HEK293 (cell line): ENCODE data around the gene FADD.

Experiments used
- MZF1 ChIP-seq: fragments of 450-650 bp; formaldehyde crosslinking; IDR thresholded peaks from 2 replicates; pipeline ENCODE4 v1.5.1; 2017; ENCODE audit warnings: missing biosample characterization, missing genetic modification characterization, borderline replicate concordance
- SETDB1 ChIP-seq: IDR thresholded peaks from one replicate; pipeline ENCODE4 v1.6.1; 2017; ENCODE audit warnings: mild to moderate bottlenecking, low read length, moderate library complexity, mixed read lengths; ENCODE audit not compliant: insufficient read length
- YY1 ChIP-seq: fragments of 450-650 bp; formaldehyde crosslinking; IDR thresholded peaks from 2 replicates; pipeline ENCODE4 v1.5.1; 2018; ENCODE audit warnings: missing biosample characterization, missing genetic modification characterization
- ZBTB49 ChIP-seq: fragments of 450-650 bp; formaldehyde crosslinking; IDR thresholded peaks from 2 replicates; pipeline ENCODE4 v1.5.1; 2016; ENCODE audit warnings: missing biosample characterization, missing genetic modification characterization, low read depth
- ZBTB6 ChIP-seq: fragments of 450-650 bp; formaldehyde crosslinking; IDR thresholded peaks from 2 replicates; pipeline ENCODE4 v1.5.1; 2017; ENCODE audit warnings: missing biosample characterization, missing genetic modification characterization
- ZEB2 ChIP-seq: fragments of 450-650 bp; formaldehyde crosslinking; IDR thresholded peaks from 2 replicates; pipeline ENCODE4 v1.5.1; 2016; ENCODE audit warnings: missing biosample characterization, missing genetic modification characterization
- ZNF529 ChIP-seq: fragments of 450-650 bp; formaldehyde crosslinking; IDR thresholded peaks from 2 replicates; pipeline ENCODE4 v1.5.1; 2017; ENCODE audit warnings: missing genetic modification characterization, missing biosample characterization; ENCODE audit not compliant: insufficient replicate concordance
- TF ChIP-seq, protein P1 (sequence below): fragments of 450-650 bp; formaldehyde crosslinking; IDR thresholded peaks from 2 replicates; pipeline ENCODE4 v1.5.1; 2016; ENCODE audit warnings: missing biosample characterization, missing genetic modification characterization
- TF ChIP-seq, protein P2 (sequence below): fragments of 450-650 bp; formaldehyde crosslinking; IDR thresholded peaks from 2 replicates; pipeline ENCODE4 v1.5.1; 2016; ENCODE audit warnings: missing biosample characterization, missing genetic modification characterization, borderline replicate concordance
- TF ChIP-seq, protein P3 (sequence below): IDR thresholded peaks from 2 replicates; pipeline ENCODE4 v1.6.1; 2011; ENCODE audit warnings: mild to moderate bottlenecking, low read depth, low read length, borderline replicate concordance
- TF ChIP-seq, protein P4 (sequence below): fragments of 450-650 bp; formaldehyde crosslinking; IDR thresholded peaks from 2 replicates; pipeline ENCODE4 v1.5.1; 2016; ENCODE audit warnings: missing biosample characterization, missing genetic modification characterization

GRCh38 chr11:70207531-70208131 is 4.5 kb downstream of the FADD start:
- TF ChIP-seq, protein P1, sequence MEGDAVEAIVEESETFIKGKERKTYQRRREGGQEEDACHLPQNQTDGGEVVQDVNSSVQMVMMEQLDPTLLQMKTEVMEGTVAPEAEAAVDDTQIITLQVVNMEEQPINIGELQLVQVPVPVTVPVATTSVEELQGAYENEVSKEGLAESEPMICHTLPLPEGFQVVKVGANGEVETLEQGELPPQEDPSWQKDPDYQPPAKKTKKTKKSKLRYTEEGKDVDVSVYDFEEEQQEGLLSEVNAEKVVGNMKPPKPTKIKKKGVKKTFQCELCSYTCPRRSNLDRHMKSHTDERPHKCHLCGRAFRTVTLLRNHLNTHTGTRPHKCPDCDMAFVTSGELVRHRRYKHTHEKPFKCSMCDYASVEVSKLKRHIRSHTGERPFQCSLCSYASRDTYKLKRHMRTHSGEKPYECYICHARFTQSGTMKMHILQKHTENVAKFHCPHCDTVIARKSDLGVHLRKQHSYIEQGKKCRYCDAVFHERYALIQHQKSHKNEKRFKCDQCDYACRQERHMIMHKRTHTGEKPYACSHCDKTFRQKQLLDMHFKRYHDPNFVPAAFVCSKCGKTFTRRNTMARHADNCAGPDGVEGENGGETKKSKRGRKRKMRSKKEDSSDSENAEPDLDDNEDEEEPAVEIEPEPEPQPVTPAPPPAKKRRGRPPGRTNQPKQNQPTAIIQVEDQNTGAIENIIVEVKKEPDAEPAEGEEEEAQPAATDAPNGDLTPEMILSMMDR (tag by site-specific recombination), result no peak
- TF ChIP-seq ZBTB6 (no peak), SETDB1 (no peak), ZBTB49 (tag by site-specific recombination) (no peak), YY1 (tag by site-specific recombination) (no peak), ZEB2 (tag by site-specific recombination) (no peak), ZNF529 (tag by site-specific recombination) (no peak), MZF1 (tag by site-specific recombination) (no peak)
- TF ChIP-seq, protein P2, sequence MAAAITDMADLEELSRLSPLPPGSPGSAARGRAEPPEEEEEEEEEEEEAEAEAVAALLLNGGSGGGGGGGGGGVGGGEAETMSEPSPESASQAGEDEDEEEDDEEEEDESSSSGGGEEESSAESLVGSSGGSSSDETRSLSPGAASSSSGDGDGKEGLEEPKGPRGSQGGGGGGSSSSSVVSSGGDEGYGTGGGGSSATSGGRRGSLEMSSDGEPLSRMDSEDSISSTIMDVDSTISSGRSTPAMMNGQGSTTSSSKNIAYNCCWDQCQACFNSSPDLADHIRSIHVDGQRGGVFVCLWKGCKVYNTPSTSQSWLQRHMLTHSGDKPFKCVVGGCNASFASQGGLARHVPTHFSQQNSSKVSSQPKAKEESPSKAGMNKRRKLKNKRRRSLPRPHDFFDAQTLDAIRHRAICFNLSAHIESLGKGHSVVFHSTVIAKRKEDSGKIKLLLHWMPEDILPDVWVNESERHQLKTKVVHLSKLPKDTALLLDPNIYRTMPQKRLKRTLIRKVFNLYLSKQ (tag by site-specific recombination), result no peak
- TF ChIP-seq, protein P3, sequence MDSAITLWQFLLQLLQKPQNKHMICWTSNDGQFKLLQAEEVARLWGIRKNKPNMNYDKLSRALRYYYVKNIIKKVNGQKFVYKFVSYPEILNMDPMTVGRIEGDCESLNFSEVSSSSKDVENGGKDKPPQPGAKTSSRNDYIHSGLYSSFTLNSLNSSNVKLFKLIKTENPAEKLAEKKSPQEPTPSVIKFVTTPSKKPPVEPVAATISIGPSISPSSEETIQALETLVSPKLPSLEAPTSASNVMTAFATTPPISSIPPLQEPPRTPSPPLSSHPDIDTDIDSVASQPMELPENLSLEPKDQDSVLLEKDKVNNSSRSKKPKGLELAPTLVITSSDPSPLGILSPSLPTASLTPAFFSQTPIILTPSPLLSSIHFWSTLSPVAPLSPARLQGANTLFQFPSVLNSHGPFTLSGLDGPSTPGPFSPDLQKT, result no peak
- TF ChIP-seq, protein P4, sequence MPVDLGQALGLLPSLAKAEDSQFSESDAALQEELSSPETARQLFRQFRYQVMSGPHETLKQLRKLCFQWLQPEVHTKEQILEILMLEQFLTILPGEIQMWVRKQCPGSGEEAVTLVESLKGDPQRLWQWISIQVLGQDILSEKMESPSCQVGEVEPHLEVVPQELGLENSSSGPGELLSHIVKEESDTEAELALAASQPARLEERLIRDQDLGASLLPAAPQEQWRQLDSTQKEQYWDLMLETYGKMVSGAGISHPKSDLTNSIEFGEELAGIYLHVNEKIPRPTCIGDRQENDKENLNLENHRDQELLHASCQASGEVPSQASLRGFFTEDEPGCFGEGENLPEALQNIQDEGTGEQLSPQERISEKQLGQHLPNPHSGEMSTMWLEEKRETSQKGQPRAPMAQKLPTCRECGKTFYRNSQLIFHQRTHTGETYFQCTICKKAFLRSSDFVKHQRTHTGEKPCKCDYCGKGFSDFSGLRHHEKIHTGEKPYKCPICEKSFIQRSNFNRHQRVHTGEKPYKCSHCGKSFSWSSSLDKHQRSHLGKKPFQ, result no peak
